Caco-2 (cell line): ENCODE measurements around the gene RIOX2. TPM values are rescaled to one million over a fixed set of nuclear protein-coding genes. Genes with fewer than 3 reads are reported as not detected.

Source experiments
- BruUV-seq: library from RNA; stranded (reverse); fragments of 400-500 nt; replicated peaks from 2 replicates; lab custom pipeline; 2021; lab: Mats Ljungman, UMichigan
- CTCF ChIA-PET: fragments of 300-600 bp; sonication (Branson Sonifier 250); formaldehyde crosslinking; loops from one replicate; lab custom pipeline; 2022; ENCODE audit warnings: antibody characterized with exemption; lab: Charles Lee
- POLR2A ChIA-PET: fragments of 300-600 bp; sonication (Branson Sonifier 250); formaldehyde crosslinking; loops from one replicate; lab custom pipeline; 2022; ENCODE audit warnings: antibody characterized with exemption; lab: Charles Lee
- DNase-seq, 2 experiments: peaks; one replicate each; pipeline versions ENCODE4 v3.0.0 to v3.0.0-alpha.2; 2020 to 2022
- H3K27me3 ChIP-seq: replicated peaks from 2 replicates; pipeline ENCODE4 v1.6.0; 2011; ENCODE audit warnings: low read length; ENCODE audit not compliant: control insufficient read depth, insufficient read depth
- H3K36me3 ChIP-seq: 2 replicates; pipeline ENCODE4 v1.5.1; 2011; ENCODE audit warnings: low read length; ENCODE audit not compliant: control insufficient read depth, insufficient read depth
- H3K4me1 ChIP-seq: fragments of 250-450 bp; sonication (Bioruptor Pico); 2 replicates; pipeline ENCODE4 v1.5.1; 2020; ENCODE audit warnings: mild to moderate bottlenecking
- H3K4me3 ChIP-seq: 2 replicates; pipeline ENCODE4 v1.5.1; 2011; ENCODE audit warnings: low read depth, mild to moderate bottlenecking, control low read depth, low read length
- H3K9me3 ChIP-seq: fragments of 250-450 bp; sonication (Bioruptor Pico); 2 replicates; pipeline ENCODE4 v1.5.1; 2020; ENCODE audit warnings: mild to moderate bottlenecking, moderate library complexity
- H3K27ac Mint-ChIP-seq: one replicate; pipeline ENCODE4 v1.8.0; 2022; ENCODE audit warnings: mixed read lengths; ENCODE audit not compliant: unreplicated experiment
- H3K27me3 Mint-ChIP-seq: one replicate; pipeline ENCODE4 v1.8.0; 2022; ENCODE audit warnings: mixed read lengths; ENCODE audit not compliant: insufficient read depth, unreplicated experiment
- H3K36me3 Mint-ChIP-seq: one replicate; pipeline ENCODE4 v1.8.0; 2022; ENCODE audit warnings: mild to moderate bottlenecking, mixed read lengths; ENCODE audit not compliant: insufficient read depth, unreplicated experiment
- H3K4me1 Mint-ChIP-seq: one replicate; pipeline ENCODE4 v1.8.0; 2022; ENCODE audit warnings: low read depth, mixed read lengths; ENCODE audit not compliant: unreplicated experiment
- H3K4me3 Mint-ChIP-seq: one replicate; pipeline ENCODE4 v1.8.0; 2022; ENCODE audit warnings: mild to moderate bottlenecking, moderate library complexity, mixed read lengths; ENCODE audit not compliant: unreplicated experiment
- H3K9me3 Mint-ChIP-seq: one replicate; pipeline ENCODE4 v1.8.0; 2022; ENCODE audit warnings: mixed read lengths; ENCODE audit not compliant: unreplicated experiment
- CTCF ChIP-seq, 2 experiments: fragments of 200-600 bp in 1 of 2; IDR thresholded peaks; 1 replicate in 1 of 2; 2 replicates in 1 of 2; pipeline versions ENCODE4 v1.5.1 to v1.8.0; 2011 to 2022; ENCODE audit warnings: antibody characterized with exemption in 1 of 2, control low read depth in 1 of 2, inconsistent platforms in 1 of 2, low read depth in 1 of 2, low read length in 1 of 2, mild to moderate bottlenecking in 1 of 2, moderate library complexity in 1 of 2; ENCODE audit not compliant: insufficient read depth in 1 of 2, severe bottlenecking in 1 of 2, unreplicated experiment in 1 of 2
- intact Hi-C: fragments of 100-400 bp; cut with micrococcal nuclease; formaldehyde crosslinking; loops from one replicate; pipeline ENCODE4 v1.10.0; 2022; ENCODE audit not compliant: unreplicated experiment
- total RNA-seq: library from RNA; stranded (reverse); gene quantifications from 2 replicates; pipeline ENCODE4 v1.2.3, GENCODE V29; 2022

RIOX2 gene
- total RNA-seq, 1 experiment from 2014 or later, result 25.0 TPM

- H3K27me3 Mint-ChIP-seq, result no peaks in the 10 kb centered on the region
- H3K4me1 Mint-ChIP-seq, result no peaks in the 10 kb centered on the region
- H3K4me3 Mint-ChIP-seq, result no peak overlapping the region
- no peaks in the 10 kb centered on the region for H3K9me3 ChIP-seq
- H3K4me1 ChIP-seq, result no peaks in the 10 kb centered on the region
- H3K4me3 ChIP-seq, result no peak overlapping the region
- no peaks in the 10 kb centered on the region for H3K36me3 ChIP-seq
- intact Hi-C loops, result no loop called here
- no peaks in the 10 kb centered on the region for H3K27me3 ChIP-seq
- no peak for TF ChIP-seq CTCF (IDR thresholded peaks at IDR 0.05; ENCODE audit: insufficient read depth in 1 of 2, low read depth in 1 of 2, low read length in 1 of 2, severe bottlenecking in 1 of 2, unreplicated experiment in 1 of 2)
- no peak overlapping the region for H3K27ac Mint-ChIP-seq
- no peaks in the 10 kb centered on the region for H3K9me3 Mint-ChIP-seq
- POLR2A ChIA-PET, result no interaction called here
- BruUV-seq, result no TSS peak
- H3K36me3 Mint-ChIP-seq, result peaks cover 18% of the 10 kb centered on the region
- no peak for DNase-seq
- CTCF ChIA-PET, result no interaction called here
These were observed 20.0 kb downstream of the RIOX2 start for GRCh38 chr3:97952280-97952679.

- Histone ChIP-seq H3K27me3 (no peaks in the 10 kb centered on the region), H3K4me3 (no peak overlapping the region), H3K36me3 (no peaks in the 10 kb centered on the region), H3K9me3 (no peaks in the 10 kb centered on the region), H3K4me1 (no peaks in the 10 kb centered on the region)
- intact Hi-C loops, result no loop called here
- no peak for TF ChIP-seq CTCF (IDR thresholded peaks at IDR 0.05; ENCODE audit: insufficient read depth in 1 of 2, low read depth in 1 of 2, low read length in 1 of 2, severe bottlenecking in 1 of 2, unreplicated experiment in 1 of 2)
- CTCF ChIA-PET, result no interaction called here
- POLR2A ChIA-PET, result no interaction called here
- Mint-ChIP-seq H3K27me3 (no peaks in the 10 kb centered on the region), H3K4me3 (no peak overlapping the region), H3K27ac (no peak overlapping the region), H3K36me3 (peaks cover 22% of the 10 kb centered on the region), H3K9me3 (no peaks in the 10 kb centered on the region), H3K4me1 (no peaks in the 10 kb centered on the region)
- no peak for DNase-seq
- BruUV-seq, result no TSS peak
These were observed 21.9 kb downstream of the RIOX2 start for GRCh38 chr3:97950360-97950759.

GRCh38 chr3:97949743-97950142 is 22.5 kb downstream of the RIOX2 start:
- no peak overlapping the region for H3K4me3 ChIP-seq
- Mint-ChIP-seq H3K36me3 (peaks cover 23% of the 10 kb centered on the region), H3K4me1 (no peaks in the 10 kb centered on the region), H3K4me3 (no peak overlapping the region), H3K27ac (no peak overlapping the region), H3K27me3 (no peaks in the 10 kb centered on the region), H3K9me3 (no peaks in the 10 kb centered on the region)
- intact Hi-C loops, result loop anchor here (10.0 kb wide), 1 partner anchor 125 kb away; the partner anchor contains the start of gene CRYBG3
- ChIA-PET CTCF (no interaction called here), POLR2A (no interaction called here)
- no peak for TF ChIP-seq CTCF (IDR thresholded peaks at IDR 0.05; ENCODE audit: insufficient read depth in 1 of 2, low read depth in 1 of 2, low read length in 1 of 2, severe bottlenecking in 1 of 2, unreplicated experiment in 1 of 2)
- no peak for DNase-seq
- BruUV-seq, result no TSS peak
- H3K27me3 ChIP-seq, result no peaks in the 10 kb centered on the region
- H3K36me3 ChIP-seq, result no peaks in the 10 kb centered on the region
- H3K4me1 ChIP-seq, result no peaks in the 10 kb centered on the region
- H3K9me3 ChIP-seq, result no peaks in the 10 kb centered on the region
